ENCODE data around the gene SIGLEC10.

- peak; percentile 67 for TF ChIP-seq CTCF (IDR thresholded peaks at IDR 0.05; ENCODE audit: borderline replicate concordance, extremely low read depth, low read length, poor library complexity, severe bottlenecking)
- no peak for TF ChIP-seq EZH2 (IDR thresholded peaks at IDR 0.05; ENCODE audit: borderline replicate concordance, low read depth, low read length, severe bottlenecking)
Measured at GRCh38 chr19:51439021-51439465, 21.6 kb upstream of the SIGLEC10 start.

Data from DND-41 (cell line).